ENCODE results near the gene FHIT.

Gene FHIT

DNA sequence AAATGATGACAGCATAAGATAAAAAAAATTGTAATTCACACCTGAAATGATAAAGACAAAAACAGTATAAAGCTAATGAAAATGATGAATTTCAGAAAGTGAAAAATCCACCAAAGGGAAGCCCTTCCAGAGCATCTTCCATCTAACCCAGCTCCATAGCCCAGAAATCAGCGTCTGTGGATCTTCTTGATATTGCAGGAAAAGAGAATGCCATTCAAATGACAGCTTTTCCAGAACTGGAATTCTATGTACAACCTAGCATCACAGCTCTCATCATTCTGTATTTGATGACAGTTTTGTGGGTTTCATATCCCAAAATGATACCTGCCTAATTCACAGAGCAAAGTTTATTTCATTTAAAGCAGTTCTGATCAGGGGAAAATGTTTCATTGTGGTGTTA lies 267.3 kb downstream of the FHIT start:
- H3K4me2 ChIP-seq (ENCODE audit: low read depth, low read length, poor library complexity, severe bottlenecking) = no peak overlapping the region
- TF ChIP-seq, protein P1, sequence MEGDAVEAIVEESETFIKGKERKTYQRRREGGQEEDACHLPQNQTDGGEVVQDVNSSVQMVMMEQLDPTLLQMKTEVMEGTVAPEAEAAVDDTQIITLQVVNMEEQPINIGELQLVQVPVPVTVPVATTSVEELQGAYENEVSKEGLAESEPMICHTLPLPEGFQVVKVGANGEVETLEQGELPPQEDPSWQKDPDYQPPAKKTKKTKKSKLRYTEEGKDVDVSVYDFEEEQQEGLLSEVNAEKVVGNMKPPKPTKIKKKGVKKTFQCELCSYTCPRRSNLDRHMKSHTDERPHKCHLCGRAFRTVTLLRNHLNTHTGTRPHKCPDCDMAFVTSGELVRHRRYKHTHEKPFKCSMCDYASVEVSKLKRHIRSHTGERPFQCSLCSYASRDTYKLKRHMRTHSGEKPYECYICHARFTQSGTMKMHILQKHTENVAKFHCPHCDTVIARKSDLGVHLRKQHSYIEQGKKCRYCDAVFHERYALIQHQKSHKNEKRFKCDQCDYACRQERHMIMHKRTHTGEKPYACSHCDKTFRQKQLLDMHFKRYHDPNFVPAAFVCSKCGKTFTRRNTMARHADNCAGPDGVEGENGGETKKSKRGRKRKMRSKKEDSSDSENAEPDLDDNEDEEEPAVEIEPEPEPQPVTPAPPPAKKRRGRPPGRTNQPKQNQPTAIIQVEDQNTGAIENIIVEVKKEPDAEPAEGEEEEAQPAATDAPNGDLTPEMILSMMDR (IDR thresholded peaks at IDR 0.05; ENCODE audit: insufficient read depth, low read length, poor library complexity, severe bottlenecking) = no peak
- no peak for TF ChIP-seq EZH2phosphoT487 (conservative IDR thresholded peaks at IDR 0.05; ENCODE audit: low read length)
- H3F3A ChIP-seq (ENCODE audit: insufficient read depth) = no peaks in the 10 kb centered on the region
- H3K9me2 ChIP-seq (replicated peaks; ENCODE audit: insufficient read depth, low read length) = no peaks in the 10 kb centered on the region
- H4K20me1 ChIP-seq (ENCODE audit: low read depth, low read length) = no peaks in the 10 kb centered on the region
- no peak overlapping the region for H3K9ac ChIP-seq (ENCODE audit: low read length)
- H3K27me3 ChIP-seq (ENCODE audit: low read length) = no peaks in the 10 kb centered on the region
- H3K36me3 ChIP-seq (ENCODE audit: low read length) = no peaks in the 10 kb centered on the region
- no peak overlapping the region for H3K27ac ChIP-seq (ENCODE audit: low read depth, low read length)
- no peaks in the 10 kb centered on the region for H3K9me3 ChIP-seq (ENCODE audit: insufficient read depth, low read length)
- no peak overlapping the region for H3K4me3 ChIP-seq (ENCODE audit: insufficient read depth, low read length, poor library complexity, severe bottlenecking)
- H2AFZ ChIP-seq (ENCODE audit: low read depth, low read length, severe bottlenecking) = no peak overlapping the region
- no peaks in the 10 kb centered on the region for H3K79me2 ChIP-seq (ENCODE audit: insufficient read depth, low read length)

DNA sequence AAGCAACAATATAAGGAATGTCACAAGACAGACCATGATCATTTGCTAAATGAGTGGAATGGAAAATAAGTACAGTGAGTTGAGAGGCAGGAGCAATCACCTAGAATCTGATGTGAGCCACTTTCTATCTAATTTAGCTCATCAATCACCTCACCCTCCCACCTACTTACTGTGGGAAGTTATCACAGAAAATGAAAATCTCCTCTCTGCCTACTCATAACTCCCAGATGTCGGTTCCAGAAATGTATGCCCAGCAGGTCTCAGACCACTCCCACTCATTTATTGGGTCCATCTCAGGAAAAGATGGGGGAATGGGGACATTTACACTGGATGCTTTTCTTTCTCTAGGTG lies 270.9 kb downstream of the FHIT start:
- Histone ChIP-seq H3K27me3 (ENCODE audit: low read length) (no peaks in the 10 kb centered on the region), H3K36me3 (ENCODE audit: low read length) (no peaks in the 10 kb centered on the region), H3K9me3 (ENCODE audit: insufficient read depth, low read length) (no peaks in the 10 kb centered on the region), H2AFZ (ENCODE audit: low read depth, low read length, severe bottlenecking) (no peak overlapping the region), H3K9me2 (replicated peaks; ENCODE audit: insufficient read depth, low read length) (no peaks in the 10 kb centered on the region), H4K20me1 (ENCODE audit: low read depth, low read length) (no peaks in the 10 kb centered on the region), H3K9ac (ENCODE audit: low read length) (no peak overlapping the region), H3F3A (ENCODE audit: insufficient read depth) (no peaks in the 10 kb centered on the region), H3K4me2 (ENCODE audit: low read depth, low read length, poor library complexity, severe bottlenecking) (no peak overlapping the region), H3K27ac (ENCODE audit: low read depth, low read length) (no peak overlapping the region), H3K4me3 (ENCODE audit: insufficient read depth, low read length, poor library complexity, severe bottlenecking) (no peak overlapping the region), H3K79me2 (ENCODE audit: insufficient read depth, low read length) (no peaks in the 10 kb centered on the region)
- TF ChIP-seq EZH2phosphoT487 (conservative IDR thresholded peaks at IDR 0.05; ENCODE audit: low read length) = no peak

DNA sequence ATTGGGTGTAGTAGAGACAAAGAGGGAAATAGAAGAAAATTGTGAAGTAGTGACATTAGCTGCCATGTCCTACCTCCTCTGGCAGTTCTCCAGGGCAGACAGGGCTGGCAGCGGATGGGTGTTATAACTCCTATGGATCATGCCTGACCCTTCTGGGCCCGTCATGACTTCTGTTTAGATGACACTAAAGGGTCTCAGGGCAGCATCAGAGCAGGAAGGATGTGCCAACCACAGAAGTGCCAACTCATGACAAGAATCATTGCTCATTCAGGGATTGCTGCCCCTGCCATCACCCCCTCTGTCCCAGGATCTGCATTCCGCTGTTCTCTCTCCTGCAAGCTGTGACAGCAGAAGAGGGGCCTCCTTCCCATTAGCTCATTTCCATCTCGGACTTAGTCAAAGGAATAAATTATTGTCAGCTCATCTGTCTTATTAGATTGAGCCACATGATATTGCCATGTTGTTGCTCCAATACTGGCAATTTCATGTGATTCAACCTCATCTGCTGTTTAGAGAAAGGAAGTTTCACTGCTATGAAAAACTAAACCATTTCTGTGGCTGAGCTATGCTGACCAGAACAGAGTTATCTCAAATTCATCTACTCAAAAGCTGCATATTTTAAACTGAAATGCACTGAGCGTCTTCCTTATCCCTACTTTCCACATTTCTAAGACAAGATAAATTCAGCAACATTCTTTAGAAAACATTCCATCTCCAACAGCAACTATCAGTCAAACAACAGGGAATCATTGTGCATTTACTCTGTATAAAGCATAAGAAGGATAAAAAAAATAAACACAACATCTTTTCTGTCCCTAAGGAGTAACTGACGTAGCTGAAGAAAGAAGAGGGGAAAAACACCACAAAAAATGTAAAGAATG lies 271.6 kb downstream of the FHIT start:
- no peak overlapping the region for H3K27ac ChIP-seq (ENCODE audit: low read depth, low read length)
- H3K79me2 ChIP-seq (ENCODE audit: insufficient read depth, low read length) = no peaks in the 10 kb centered on the region
- H3K27me3 ChIP-seq (ENCODE audit: low read length) = no peaks in the 10 kb centered on the region
- no peaks in the 10 kb centered on the region for H3K9me3 ChIP-seq (ENCODE audit: insufficient read depth, low read length)
- no peak overlapping the region for H2AFZ ChIP-seq (ENCODE audit: low read depth, low read length, severe bottlenecking)
- H3K36me3 ChIP-seq (ENCODE audit: low read length) = no peaks in the 10 kb centered on the region
- no peak overlapping the region for H3K4me2 ChIP-seq (ENCODE audit: low read depth, low read length, poor library complexity, severe bottlenecking)
- H3K9me2 ChIP-seq (replicated peaks; ENCODE audit: insufficient read depth, low read length) = no peaks in the 10 kb centered on the region
- H3F3A ChIP-seq (ENCODE audit: insufficient read depth) = no peaks in the 10 kb centered on the region
- no peak overlapping the region for H3K9ac ChIP-seq (ENCODE audit: low read length)
- H3K4me3 ChIP-seq (ENCODE audit: insufficient read depth, low read length, poor library complexity, severe bottlenecking) = no peak overlapping the region
- TF ChIP-seq, protein P1 (IDR thresholded peaks at IDR 0.05; ENCODE audit: insufficient read depth, low read length, poor library complexity, severe bottlenecking) = no peak
- TF ChIP-seq EZH2phosphoT487 (conservative IDR thresholded peaks at IDR 0.05; ENCODE audit: low read length) = no peak
- no peaks in the 10 kb centered on the region for H4K20me1 ChIP-seq (ENCODE audit: low read depth, low read length)

DNA sequence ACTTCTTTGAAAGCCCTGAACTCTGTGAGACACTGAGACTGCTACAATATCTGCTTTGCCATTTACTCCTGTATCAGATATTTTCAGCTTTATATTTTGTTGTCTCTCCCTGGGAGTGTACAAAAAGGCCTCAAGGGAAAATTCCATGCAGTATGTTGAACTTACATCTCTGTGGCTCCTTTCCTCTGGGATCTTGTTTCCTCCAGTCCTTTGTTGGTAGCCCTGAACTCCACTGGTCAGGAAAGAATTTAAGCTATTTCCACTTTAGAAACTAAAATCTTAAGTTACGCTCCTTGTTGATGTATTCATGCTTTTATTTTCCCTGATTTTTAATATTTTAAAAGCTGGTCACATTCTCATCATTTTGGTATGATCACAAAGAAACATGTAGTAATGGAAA lies 277.9 kb downstream of the FHIT start:
- Histone ChIP-seq H3K4me2 (ENCODE audit: low read depth, low read length, poor library complexity, severe bottlenecking) (no peak overlapping the region), H2AFZ (ENCODE audit: low read depth, low read length, severe bottlenecking) (no peak overlapping the region), H3K27me3 (ENCODE audit: low read length) (no peaks in the 10 kb centered on the region), H3K36me3 (ENCODE audit: low read length) (no peaks in the 10 kb centered on the region), H3K79me2 (ENCODE audit: insufficient read depth, low read length) (no peaks in the 10 kb centered on the region), H3F3A (ENCODE audit: insufficient read depth) (no peaks in the 10 kb centered on the region), H4K20me1 (ENCODE audit: low read depth, low read length) (no peaks in the 10 kb centered on the region), H3K27ac (ENCODE audit: low read depth, low read length) (no peak overlapping the region), H3K4me3 (ENCODE audit: insufficient read depth, low read length, poor library complexity, severe bottlenecking) (no peak overlapping the region), H3K9me2 (replicated peaks; ENCODE audit: insufficient read depth, low read length) (no peaks in the 10 kb centered on the region), H3K9ac (ENCODE audit: low read length) (no peak overlapping the region), H3K9me3 (ENCODE audit: insufficient read depth, low read length) (peaks cover 19% of the 10 kb centered on the region; the same call in 1 of the 2 replicates)
- TF ChIP-seq, protein P1 (IDR thresholded peaks at IDR 0.05; ENCODE audit: insufficient read depth, low read length, poor library complexity, severe bottlenecking) = no peak
- no peak for TF ChIP-seq EZH2phosphoT487 (conservative IDR thresholded peaks at IDR 0.05; ENCODE audit: low read length)
